Measurements from ENCODE around the gene GUCA2A. TPM values are rescaled to one million over a fixed set of nuclear protein-coding genes. Genes with fewer than 3 reads are reported as not detected.
A peak's percentile ranks its signal among the peaks of the same experiment; 100 is the strongest.

The GUCA2A gene
- total and polyA plus RNA-seq, 5 donors from 2014 or later: not detected

GRCh38 chr1:42168763-42169162 is 4.2 kb upstream of the GUCA2A start:
- Histone ChIP-seq H3K27ac (ENCODE audit: insufficient read depth, low read length, poor library complexity, severe bottlenecking) (no peak overlapping the region), H3K4me1 (ENCODE audit: control insufficient read depth, insufficient read depth, low read length, poor library complexity, severe bottlenecking) (no peaks in the 10 kb centered on the region), H3K4me3 (ENCODE audit: low read depth, low read length) (no peak overlapping the region), H3K36me3 (ENCODE audit: control insufficient read depth, insufficient read depth, low read length) (no peaks in the 10 kb centered on the region), H3K9me3 (ENCODE audit: control insufficient read depth in 2 of 2, low read length in 2 of 2) (no peaks in the 10 kb centered on the region), H3K27me3 (ENCODE audit: control insufficient read depth, insufficient read depth, low read length) (no peaks in the 10 kb centered on the region)
- H3K9me3 Mint-ChIP-seq: peaks cover 0 to 2% (median 0%) of the 10 kb centered on the region in 7 donors
- no peak for ATAC-seq (ENCODE audit: low read depth in 2 of 2)
- H3K36me3 Mint-ChIP-seq: no peaks in the 10 kb centered on the region
- H3K27me3 Mint-ChIP-seq: no peaks in the 10 kb centered on the region
- no peak overlapping the region for H3K4me3 Mint-ChIP-seq
- peaks cover 0 to 2% (median 0%) of the 10 kb centered on the region in 4 donors for H3K4me1 Mint-ChIP-seq
- DNase-seq: no peak
- no peak overlapping the region for H3K27ac Mint-ChIP-seq

- H3K27me3 ChIP-seq (ENCODE audit: control insufficient read depth, insufficient read depth, low read length): no peaks in the 10 kb centered on the region
- no peak overlapping the region for H3K4me3 ChIP-seq (ENCODE audit: low read depth, low read length)
- no peak for ATAC-seq (ENCODE audit: low read depth in 2 of 2)
- Mint-ChIP-seq H3K36me3 (no peaks in the 10 kb centered on the region), H3K4me3 (no peak overlapping the region), H3K27ac (no peak overlapping the region), H3K4me1 (peaks cover 0 to 2% (median 0%) of the 10 kb centered on the region in 4 donors), H3K9me3 (peaks cover 0 to 2% (median 0%) of the 10 kb centered on the region in 7 donors), H3K27me3 (no peaks in the 10 kb centered on the region)
- DNase-seq: no peak
- no peaks in the 10 kb centered on the region for H3K9me3 ChIP-seq (ENCODE audit: control insufficient read depth in 2 of 2, low read length in 2 of 2)
- no peaks in the 10 kb centered on the region for H3K36me3 ChIP-seq (ENCODE audit: control insufficient read depth, insufficient read depth, low read length)
- no peaks in the 10 kb centered on the region for H3K4me1 ChIP-seq (ENCODE audit: control insufficient read depth, insufficient read depth, low read length, poor library complexity, severe bottlenecking)
- H3K27ac ChIP-seq (ENCODE audit: insufficient read depth, low read length, poor library complexity, severe bottlenecking): no peak overlapping the region
Measured at GRCh38 chr1:42168391-42168670, 3.8 kb upstream of the GUCA2A start.

GRCh38 chr1:42167611-42168390 is 3.3 kb upstream of the GUCA2A start:
- Mint-ChIP-seq H3K4me1 (peaks cover 0 to 2% (median 0%) of the 10 kb centered on the region in 4 donors), H3K4me3 (no peak overlapping the region), H3K27ac (peak overlapping the region in 1 of 3 donors; percentile 76), H3K36me3 (no peaks in the 10 kb centered on the region), H3K27me3 (no peaks in the 10 kb centered on the region), H3K9me3 (peaks cover 0 to 2% (median 0%) of the 10 kb centered on the region in 7 donors)
- H3K27ac ChIP-seq (ENCODE audit: insufficient read depth, low read length, poor library complexity, severe bottlenecking): no peak overlapping the region
- ATAC-seq (ENCODE audit: low read depth in 2 of 2) (no peak), DNase-seq (no peak)
- H3K4me3 ChIP-seq (ENCODE audit: low read depth, low read length): no peak overlapping the region
- H3K4me1 ChIP-seq (ENCODE audit: control insufficient read depth, insufficient read depth, low read length, poor library complexity, severe bottlenecking): no peaks in the 10 kb centered on the region
- no peaks in the 10 kb centered on the region for H3K36me3 ChIP-seq (ENCODE audit: control insufficient read depth, insufficient read depth, low read length)
- H3K27me3 ChIP-seq (ENCODE audit: control insufficient read depth, insufficient read depth, low read length): no peaks in the 10 kb centered on the region
- no peaks in the 10 kb centered on the region for H3K9me3 ChIP-seq (ENCODE audit: control insufficient read depth in 2 of 2, low read length in 2 of 2)

- no peak overlapping the region for H3K4me3 Mint-ChIP-seq
- no peaks in the 10 kb centered on the region for H3K36me3 Mint-ChIP-seq
Measured at GRCh38 chr1:42165511-42166210, 1.1 kb upstream of the GUCA2A start.

GRCh38 chr1:42163536-42164503 is 725 bp downstream of the GUCA2A start:
- Mint-ChIP-seq H3K9me3 (peaks cover 0 to 14% (median 5%) of the 10 kb centered on the region in 7 donors), H3K27ac (no peak overlapping the region), H3K4me3 (no peak overlapping the region), H3K27me3 (peaks cover 18% of the 10 kb centered on the region), H3K36me3 (no peaks in the 10 kb centered on the region), H3K4me1 (no peaks in the 10 kb centered on the region)
- DNase-seq (no peak), ATAC-seq (ENCODE audit: low read depth in 2 of 2) (no peak)
- Histone ChIP-seq H3K4me3 (ENCODE audit: low read depth, low read length) (no peak overlapping the region), H3K27me3 (ENCODE audit: control insufficient read depth, insufficient read depth, low read length) (no peaks in the 10 kb centered on the region), H3K36me3 (ENCODE audit: control insufficient read depth, insufficient read depth, low read length) (no peaks in the 10 kb centered on the region), H3K27ac (ENCODE audit: insufficient read depth, low read length, poor library complexity, severe bottlenecking) (no peak overlapping the region), H3K9me3 (ENCODE audit: control insufficient read depth in 2 of 2, low read length in 2 of 2) (peaks cover 10 to 14% of the 10 kb centered on the region in 2 experiments), H3K4me1 (ENCODE audit: control insufficient read depth, insufficient read depth, low read length, poor library complexity, severe bottlenecking) (no peaks in the 10 kb centered on the region)

More at GRCh38 chr1:42165511-42166210, 1.1 kb upstream of the GUCA2A start:
- H3K27me3 ChIP-seq (ENCODE audit: control insufficient read depth, insufficient read depth, low read length): no peaks in the 10 kb centered on the region
- no peak overlapping the region for H3K4me3 ChIP-seq (ENCODE audit: low read depth, low read length)
- H3K4me1 ChIP-seq (ENCODE audit: control insufficient read depth, insufficient read depth, low read length, poor library complexity, severe bottlenecking): no peaks in the 10 kb centered on the region
- no peak for ATAC-seq (ENCODE audit: low read depth in 2 of 2)
- H3K27ac ChIP-seq (ENCODE audit: insufficient read depth, low read length, poor library complexity, severe bottlenecking): no peak overlapping the region
- H3K9me3 ChIP-seq (ENCODE audit: control insufficient read depth in 2 of 2, low read length in 2 of 2): peaks cover 8 to 9% of the 10 kb centered on the region in 2 experiments
- H3K27ac Mint-ChIP-seq: peak overlapping the region in 1 of 3 donors; percentile 31
- no peak for DNase-seq
- no peaks in the 10 kb centered on the region for H3K36me3 ChIP-seq (ENCODE audit: control insufficient read depth, insufficient read depth, low read length)
- H3K9me3 Mint-ChIP-seq: peaks cover 0 to 12% (median 3%) of the 10 kb centered on the region in 7 donors
- peaks cover 8% of the 10 kb centered on the region for H3K27me3 Mint-ChIP-seq
- no peaks in the 10 kb centered on the region for H3K4me1 Mint-ChIP-seq

- no peaks in the 10 kb centered on the region for H3K4me1 ChIP-seq (ENCODE audit: control insufficient read depth, insufficient read depth, low read length, poor library complexity, severe bottlenecking)
- H3K9me3 Mint-ChIP-seq: peaks cover 0 to 14% (median 5%) of the 10 kb centered on the region in 7 donors
- no peaks in the 10 kb centered on the region for H3K36me3 Mint-ChIP-seq
- no peak for DNase-seq
- no peak overlapping the region for H3K27ac Mint-ChIP-seq
- no peak overlapping the region for H3K4me3 Mint-ChIP-seq
- no peak for ATAC-seq (ENCODE audit: low read depth in 2 of 2)
- H3K27ac ChIP-seq (ENCODE audit: insufficient read depth, low read length, poor library complexity, severe bottlenecking): no peak overlapping the region
- H3K9me3 ChIP-seq (ENCODE audit: control insufficient read depth in 2 of 2, low read length in 2 of 2): peaks cover 10 to 14% of the 10 kb centered on the region in 2 experiments
- H3K27me3 Mint-ChIP-seq: peaks cover 19% of the 10 kb centered on the region
- H3K27me3 ChIP-seq (ENCODE audit: control insufficient read depth, insufficient read depth, low read length): no peaks in the 10 kb centered on the region
- H3K36me3 ChIP-seq (ENCODE audit: control insufficient read depth, insufficient read depth, low read length): no peaks in the 10 kb centered on the region
- H3K4me1 Mint-ChIP-seq: no peaks in the 10 kb centered on the region
- H3K4me3 ChIP-seq (ENCODE audit: low read depth, low read length): no peak overlapping the region
Measured at GRCh38 chr1:42163114-42163513, 1.4 kb downstream of the GUCA2A start.

- peaks cover 26% of the 10 kb centered on the region for H3K27me3 Mint-ChIP-seq
- peaks cover 10 to 14% of the 10 kb centered on the region in 2 experiments for H3K9me3 ChIP-seq (ENCODE audit: control insufficient read depth in 2 of 2, low read length in 2 of 2)
- H3K36me3 ChIP-seq (ENCODE audit: control insufficient read depth, insufficient read depth, low read length): no peaks in the 10 kb centered on the region
- H3K4me3 Mint-ChIP-seq: no peak overlapping the region
- no peak overlapping the region for H3K4me3 ChIP-seq (ENCODE audit: low read depth, low read length)
- H3K4me1 Mint-ChIP-seq: peaks cover 0 to 3% (median 1%) of the 10 kb centered on the region in 4 donors
- H3K27me3 ChIP-seq (ENCODE audit: control insufficient read depth, insufficient read depth, low read length): no peaks in the 10 kb centered on the region
- H3K27ac Mint-ChIP-seq: peak overlapping the region in 1 of 3 donors; percentile 12
- H3K9me3 Mint-ChIP-seq: peaks cover 0 to 14% (median 5%) of the 10 kb centered on the region in 7 donors
- ATAC-seq (ENCODE audit: low read depth in 2 of 2) (no peak), DNase-seq (no peak)
- no peaks in the 10 kb centered on the region for H3K4me1 ChIP-seq (ENCODE audit: control insufficient read depth, insufficient read depth, low read length, poor library complexity, severe bottlenecking)
- H3K36me3 Mint-ChIP-seq: no peaks in the 10 kb centered on the region
- no peak overlapping the region for H3K27ac ChIP-seq (ENCODE audit: insufficient read depth, low read length, poor library complexity, severe bottlenecking)
Measured at GRCh38 chr1:42162181-42162580, 2.4 kb downstream of the GUCA2A start.

Measured in CD4-positive, CD25-positive, alpha-beta regulatory T cell (primary cell).